IPS-NIHi7 (cell line): ENCODE data around the gene SLC25A28.
"Not testable (repeated sequence)": the region's sequence is repeated elsewhere in the genome, so short reads cannot be mapped to it uniquely, and the experiment has no call there.

Experiments
- DNase-seq: peaks from one replicate; pipeline ENCODE4 v3.0.0; 2012; ENCODE audit warnings: mixed read lengths; ENCODE audit errors: extremely low spot score

SLC25A28 gene

GRCh38 chr10:99628923-99629624 lies 8.8 kb upstream of the SLC25A28 start:
- DNase-seq, result no peak

- not testable (repeated sequence) for DNase-seq
Observed at GRCh38 chr10:99625124-99625523, 4.9 kb upstream of the SLC25A28 start.

- no peak for DNase-seq
Observed at GRCh38 chr10:99623919-99624318, 3.7 kb upstream of the SLC25A28 start.

- DNase-seq, result no peak
Observed at GRCh38 chr10:99621454-99622251, 1.4 kb upstream of the SLC25A28 start.

GRCh38 chr10:99620711-99621453 lies 643 bp upstream of the SLC25A28 start:
- DNase-seq, result peak; percentile 86

GRCh38 chr10:99619090-99619800 lies 994 bp downstream of the SLC25A28 start:
- DNase-seq, result no peak

- DNase-seq, result no peak
Observed at GRCh38 chr10:99617696-99618095, 2.5 kb downstream of the SLC25A28 start.

GRCh38 chr10:99615426-99615825 lies 4.8 kb downstream of the SLC25A28 start:
- no peak for DNase-seq

- peak; percentile 76 for DNase-seq
Observed at GRCh38 chr10:99612167-99612831, 7.9 kb downstream of the SLC25A28 start.

GRCh38 chr10:99611326-99611725 lies 8.9 kb downstream of the SLC25A28 start:
- DNase-seq, result no peak

GRCh38 chr10:99610221-99610620 lies 10.0 kb downstream of the SLC25A28 start:
- DNase-seq, result no peak

- no peak for DNase-seq
Observed at GRCh38 chr10:99609186-99609585, 11.1 kb downstream of the SLC25A28 start.

GRCh38 chr10:99605351-99605750 lies 14.9 kb downstream of the SLC25A28 start:
- DNase-seq, result no peak

GRCh38 chr10:99604862-99605261 lies 15.4 kb downstream of the SLC25A28 start:
- DNase-seq, result no peak

GRCh38 chr10:99598781-99599509 lies 21.3 kb downstream of the SLC25A28 start:
- no peak for DNase-seq

GRCh38 chr10:99598011-99598410 lies 22.2 kb downstream of the SLC25A28 start:
- no peak for DNase-seq

- not testable (repeated sequence) for DNase-seq
Observed at GRCh38 chr10:99596708-99597107, 23.5 kb downstream of the SLC25A28 start.

- DNase-seq, result peak; percentile 25
Observed at GRCh38 chr10:99595770-99596465, 24.3 kb downstream of the SLC25A28 start.

- DNase-seq, result no peak
Observed at GRCh38 chr10:99595236-99595635, 25.0 kb downstream of the SLC25A28 start.

- no peak for DNase-seq
Observed at GRCh38 chr10:99593312-99593711, 26.9 kb downstream of the SLC25A28 start.
